A549 treated with GW870086 at 1 μM for 4 hours (cell line): ENCODE results near the gene CHST3. TPM values are rescaled to one million over a fixed set of nuclear protein-coding genes. Genes with fewer than 3 reads are reported as not detected.

Experiments used
- total RNA-seq: library from RNA; stranded (reverse); fragments of 200-300 nt; extraction: Qiagen RNA extraction; gene quantifications from 5 replicates; pipeline ENCODE4 v1.2.3, GENCODE V29; 2022; ENCODE audit warnings: low read depth

The CHST3 gene
- 39.3 to 51.6 TPM (median 50.0 TPM) in 5 replicates for total RNA-seq

GRCh38 chr10:71964098-71964742 lies at the start of gene CHST3:
Gene CHST3, plus strand, starts transcription at chr10:71964395. Its CDS starts 41,448 bp downstream, at chr10:72005843.

Other genes starting within 250 kb of the CHST3 start
- not detected in 5 replicates for gene C10orf105, start 244.6 kb upstream of the CHST3 start, total RNA-seq
- 26.4 to 35.1 TPM (median 31.4 TPM) in 5 replicates for gene VSIR, start 190.9 kb upstream of the CHST3 start, total RNA-seq
- 816 to 957 TPM (median 880 TPM) in 5 replicates for gene PSAP, start 113.1 kb upstream of the CHST3 start, total RNA-seq
- 0.24 to 0.51 TPM (median 0.36 TPM) in 5 replicates for gene SPOCK2, start 124.2 kb downstream of the CHST3 start, total RNA-seq